Epithelial cell of esophagus (primary cell): ENCODE results near the gene FILIP1.

Experiments
- DNase-seq: peaks from one replicate; pipeline ENCODE4 v3.0.0; 2010; ENCODE audit warnings: low read depth
- H3K4me3 ChIP-seq: 2 replicates; pipeline ENCODE4 v1.5.1; 2011; ENCODE audit warnings: mild to moderate bottlenecking, low read length, control low read depth
- TF ChIP-seq, protein P1 (sequence below): IDR thresholded peaks from 2 replicates; pipeline ENCODE4 v1.5.1; 2011; ENCODE audit warnings: low read depth, mild to moderate bottlenecking, low read length, control low read depth, inconsistent platforms; ENCODE audit not compliant: insufficient read depth; ENCODE audit errors: missing control alignments

The FILIP1 gene

DNA sequence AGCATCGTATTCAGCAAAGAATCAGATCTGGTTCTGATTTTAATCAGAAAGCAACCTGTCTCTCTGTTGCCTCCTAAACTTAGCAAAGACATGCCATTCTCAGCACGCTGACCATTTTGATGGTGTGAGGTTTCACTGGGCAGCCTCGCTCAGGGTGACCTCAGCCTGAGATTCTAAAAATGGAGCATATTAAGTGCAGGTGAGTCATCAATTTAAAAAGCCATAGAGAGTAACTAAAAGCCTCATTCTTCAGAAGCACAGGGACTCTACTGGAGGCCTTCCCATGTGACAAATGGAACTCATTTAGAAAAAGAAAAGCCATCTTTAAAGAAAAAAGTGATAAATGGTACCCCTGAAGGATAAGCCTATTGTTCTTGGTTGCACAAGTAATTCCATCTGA is 91.3 kb downstream of the FILIP1 start:
- H3K4me3 ChIP-seq, result no peak overlapping the region
- DNase-seq, result peak; percentile 30
- TF ChIP-seq, protein P1, sequence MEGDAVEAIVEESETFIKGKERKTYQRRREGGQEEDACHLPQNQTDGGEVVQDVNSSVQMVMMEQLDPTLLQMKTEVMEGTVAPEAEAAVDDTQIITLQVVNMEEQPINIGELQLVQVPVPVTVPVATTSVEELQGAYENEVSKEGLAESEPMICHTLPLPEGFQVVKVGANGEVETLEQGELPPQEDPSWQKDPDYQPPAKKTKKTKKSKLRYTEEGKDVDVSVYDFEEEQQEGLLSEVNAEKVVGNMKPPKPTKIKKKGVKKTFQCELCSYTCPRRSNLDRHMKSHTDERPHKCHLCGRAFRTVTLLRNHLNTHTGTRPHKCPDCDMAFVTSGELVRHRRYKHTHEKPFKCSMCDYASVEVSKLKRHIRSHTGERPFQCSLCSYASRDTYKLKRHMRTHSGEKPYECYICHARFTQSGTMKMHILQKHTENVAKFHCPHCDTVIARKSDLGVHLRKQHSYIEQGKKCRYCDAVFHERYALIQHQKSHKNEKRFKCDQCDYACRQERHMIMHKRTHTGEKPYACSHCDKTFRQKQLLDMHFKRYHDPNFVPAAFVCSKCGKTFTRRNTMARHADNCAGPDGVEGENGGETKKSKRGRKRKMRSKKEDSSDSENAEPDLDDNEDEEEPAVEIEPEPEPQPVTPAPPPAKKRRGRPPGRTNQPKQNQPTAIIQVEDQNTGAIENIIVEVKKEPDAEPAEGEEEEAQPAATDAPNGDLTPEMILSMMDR, result no peak

GRCh38 chr6:75397656-75398465 is 95.7 kb downstream of the FILIP1 start:
- no peak overlapping the region for H3K4me3 ChIP-seq
- no peak for DNase-seq
- TF ChIP-seq, protein P1, result no peak

GRCh38 chr6:75397171-75397570 is 96.4 kb downstream of the FILIP1 start:
- DNase-seq, result no peak
- TF ChIP-seq, protein P1, result no peak
- no peak overlapping the region for H3K4me3 ChIP-seq

- no peak overlapping the region for H3K4me3 ChIP-seq
- TF ChIP-seq, protein P1, result no peak
- no peak for DNase-seq
Measured at GRCh38 chr6:75396005-75396800, 97.4 kb downstream of the FILIP1 start.

DNA sequence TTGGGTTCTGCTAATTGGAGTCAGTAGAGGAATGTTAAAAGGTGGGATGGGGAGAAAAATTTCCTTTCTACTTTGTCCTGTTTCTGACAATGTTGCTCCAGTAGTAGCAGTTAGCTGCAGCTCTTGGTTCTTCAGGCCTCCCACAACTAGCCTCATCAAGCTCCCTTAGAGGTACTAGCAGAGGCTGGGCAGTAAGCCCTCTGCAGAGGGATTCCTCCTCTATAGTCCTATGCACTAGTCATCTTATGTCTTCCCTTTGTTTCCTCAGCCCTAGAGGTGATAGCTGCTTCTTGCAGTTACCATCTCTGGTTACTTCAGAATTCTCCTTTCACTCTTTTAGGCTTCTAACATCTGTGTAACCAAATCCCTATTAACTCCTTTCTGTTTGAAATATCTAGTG is 99.8 kb downstream of the FILIP1 start:
- TF ChIP-seq, protein P1, result no peak
- DNase-seq, result no peak

DNA sequence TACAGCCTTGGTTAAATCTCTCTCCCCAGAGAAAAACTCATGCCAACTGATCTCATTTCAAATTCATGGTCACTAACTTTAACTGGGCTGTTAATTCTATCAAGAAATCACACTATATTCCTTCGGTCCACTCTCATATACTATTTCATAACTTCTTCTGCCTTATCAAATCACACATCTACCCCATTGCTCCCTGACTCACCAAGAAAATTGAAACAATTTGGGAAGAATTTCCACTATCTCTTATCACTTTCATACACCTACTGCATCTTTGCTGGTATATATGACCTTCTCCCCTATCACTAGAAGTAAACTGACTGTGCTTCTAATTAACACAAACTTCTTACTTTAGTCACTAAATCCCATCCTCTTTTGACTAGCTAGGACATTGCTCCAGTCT is 102.3 kb downstream of the FILIP1 start:
- no peak overlapping the region for H3K4me3 ChIP-seq
- DNase-seq, result no peak
- TF ChIP-seq, protein P1, result no peak

More for the DNA sequence above, 99.8 kb downstream of the FILIP1 start:
- no peak overlapping the region for H3K4me3 ChIP-seq
